Stimulated activated CD8-positive, alpha-beta memory T cell treated with anti-CD3 and anti-CD28 coated beads, Interleukin-15, amount 100 ng/mL, for 1 hour (primary cell): ENCODE data around the gene CARF.
"Not testable (repeated sequence)": the region's sequence is repeated elsewhere in the genome, so short reads cannot be mapped to it uniquely, and the experiment has no call there.

ENCODE experiments used
- DNase-seq: peaks from one replicate; pipeline ENCODE4 v3.0.0-alpha.2; 2020; ENCODE audit warnings: low read depth

Gene CARF, protein sequence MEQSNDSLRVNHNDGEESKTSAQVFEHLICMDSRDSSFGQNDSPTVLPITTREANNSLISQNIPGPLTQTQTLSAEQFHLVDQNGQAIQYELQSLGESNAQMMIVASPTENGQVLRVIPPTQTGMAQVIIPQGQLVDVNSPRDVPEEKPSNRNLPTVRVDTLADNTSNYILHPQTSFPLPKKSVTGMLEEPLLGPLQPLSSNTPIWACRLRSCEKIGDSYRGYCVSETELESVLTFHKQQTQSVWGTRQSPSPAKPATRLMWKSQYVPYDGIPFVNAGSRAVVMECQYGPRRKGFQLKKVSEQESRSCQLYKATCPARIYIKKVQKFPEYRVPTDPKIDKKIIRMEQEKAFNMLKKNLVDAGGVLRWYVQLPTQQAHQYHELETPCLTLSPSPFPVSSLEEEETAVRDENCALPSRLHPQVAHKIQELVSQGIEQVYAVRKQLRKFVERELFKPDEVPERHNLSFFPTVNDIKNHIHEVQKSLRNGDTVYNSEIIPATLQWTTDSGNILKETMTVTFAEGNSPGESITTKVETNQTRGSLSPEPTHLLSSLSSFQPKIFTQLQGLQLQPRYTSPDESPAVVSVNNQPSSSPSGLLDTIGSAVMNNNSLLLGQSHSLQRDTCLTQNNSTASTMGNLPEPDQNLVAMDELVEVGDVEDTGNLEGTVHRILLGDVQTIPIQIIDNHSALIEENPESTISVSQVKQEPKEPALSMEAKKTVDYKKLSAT

DNA sequence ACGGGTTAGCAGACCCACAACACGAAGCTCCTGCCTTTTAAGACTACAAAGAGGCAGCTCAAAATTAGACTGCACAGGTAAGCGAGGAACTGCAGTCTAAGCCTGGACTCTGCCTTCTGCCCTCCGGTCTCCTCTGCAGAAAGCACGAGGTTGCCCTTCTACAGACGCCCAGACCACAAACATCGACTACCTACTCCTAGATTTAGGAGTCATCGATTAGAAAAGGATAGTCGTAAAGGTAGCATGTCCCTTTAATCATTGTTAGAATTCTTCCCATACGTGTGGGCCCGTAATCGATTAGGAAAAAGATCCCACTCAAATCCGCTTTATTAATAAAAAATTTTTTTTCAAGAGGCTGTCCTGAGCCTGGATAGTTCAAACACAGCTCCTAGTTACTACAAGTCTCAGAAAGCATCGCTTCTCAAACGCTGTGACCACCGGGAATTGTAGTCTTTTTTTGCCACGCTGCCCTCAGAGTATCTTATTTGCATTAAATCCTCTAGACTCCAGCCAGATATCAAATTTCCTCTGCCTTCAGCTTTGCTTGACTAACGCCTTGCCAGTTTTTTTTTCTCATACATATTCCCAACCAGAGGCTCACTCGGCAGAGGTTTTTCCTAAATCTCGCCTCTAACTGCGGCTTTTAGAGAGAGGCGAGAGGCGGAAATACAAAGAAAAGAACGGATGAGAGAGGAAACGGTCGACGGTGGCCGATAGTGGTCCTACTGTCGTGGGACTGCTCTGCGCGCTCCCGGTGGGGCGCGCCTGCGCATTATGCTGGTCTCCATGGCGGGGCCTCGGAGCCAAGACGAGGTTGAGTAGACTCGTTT lies at the start of gene CARF, which contains the start of gene WDR12:
Gene CARF, plus strand, starts transcription at position 764 of the 830 bp plus-strand sequence. CDS start 29,628 bp downstream, outside the sequence.
Gene WDR12, minus strand, starts transcription at position 162 of the 830 bp plus-strand sequence. CDS start 197 bp downstream, outside the sequence.
- peak; percentile 80 for DNase-seq

DNA sequence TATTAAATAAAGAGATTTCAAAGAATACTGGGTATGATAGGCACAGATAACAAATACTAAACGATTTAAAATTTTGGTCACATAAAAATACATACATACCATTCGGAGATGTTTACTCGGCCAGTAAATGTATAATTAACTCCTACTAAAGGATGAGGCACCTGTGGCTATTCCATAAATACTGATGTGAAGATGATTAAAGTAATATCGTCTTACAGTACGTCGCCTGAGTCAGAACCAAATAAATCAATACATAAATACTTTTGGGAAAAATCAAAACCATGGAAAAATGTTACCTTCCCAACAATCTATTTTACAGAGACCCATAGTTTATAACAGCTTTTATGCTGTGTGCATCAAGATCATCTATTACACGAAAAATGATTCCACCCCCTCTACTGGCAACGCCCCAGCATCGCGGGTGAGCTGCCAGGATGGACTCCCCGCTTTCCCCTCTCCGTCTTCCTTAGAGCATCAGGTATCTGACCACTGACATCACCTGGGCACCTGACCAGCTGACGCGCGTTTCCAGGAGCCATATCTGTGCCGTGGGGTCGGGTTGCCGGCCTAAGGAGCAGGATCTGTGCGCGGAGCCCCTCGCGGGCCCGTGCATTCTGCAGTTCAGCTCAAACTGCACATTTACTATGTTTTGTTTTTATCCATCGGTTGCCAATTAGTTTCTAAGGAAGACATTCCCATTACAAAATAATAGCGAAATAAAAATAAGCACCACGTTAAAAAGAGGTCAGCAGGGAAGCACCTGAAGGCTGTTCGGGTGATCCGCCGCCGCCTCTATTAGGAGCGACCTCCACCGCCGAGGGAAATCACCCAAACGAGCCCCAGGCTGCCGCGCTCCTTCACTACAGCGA lies 41.4 kb upstream of the CARF start:
- DNase-seq = peak; percentile 24

DNA sequence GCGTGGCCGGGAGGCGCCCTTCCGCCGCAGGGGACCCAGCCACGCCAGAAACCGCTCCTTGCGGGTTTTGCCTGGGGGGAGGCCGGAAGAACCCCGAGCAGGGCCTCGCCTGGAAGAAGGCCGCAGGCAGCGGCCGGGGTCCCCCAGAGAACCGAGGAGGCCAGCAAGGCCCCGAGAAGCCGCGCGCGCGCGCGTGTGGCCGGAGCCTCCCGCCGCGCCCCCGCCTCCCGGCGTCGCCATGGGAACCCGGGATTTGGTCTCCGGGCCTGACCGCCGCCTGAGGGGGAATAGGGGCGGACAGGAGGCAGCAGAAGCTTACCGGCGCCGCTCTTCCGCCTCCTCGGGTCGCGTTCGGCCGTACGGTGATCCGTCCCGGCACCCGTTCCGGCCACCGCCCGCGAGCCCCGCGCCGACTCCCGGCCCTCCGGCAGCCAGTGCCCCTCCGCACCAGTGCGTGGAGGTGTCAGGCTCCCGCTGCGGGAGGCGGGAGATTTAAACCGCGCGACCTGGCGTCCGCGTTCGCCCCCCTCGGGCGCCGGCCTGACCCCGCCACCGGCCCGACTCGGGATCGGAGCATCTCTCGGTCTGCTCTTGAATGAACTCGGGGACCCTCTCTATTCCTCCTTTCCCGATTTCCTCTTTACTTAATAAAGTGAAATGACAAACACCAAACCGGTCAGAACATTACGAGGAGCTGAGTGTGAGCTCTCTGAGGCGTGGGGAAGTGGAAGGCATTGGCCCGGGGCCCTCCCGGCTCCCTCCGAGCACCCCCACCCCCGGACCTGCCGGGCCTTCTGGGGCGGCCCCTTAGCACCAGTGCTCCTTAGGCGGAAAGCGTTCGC lies 40.6 kb upstream of the CARF start, which contains the start of gene ICA1L:
Gene ICA1L, minus strand, starts transcription at position 467 of the 842 bp plus-strand sequence. CDS start 42,757 bp downstream, outside the sequence.
- DNase-seq = no peak

DNA sequence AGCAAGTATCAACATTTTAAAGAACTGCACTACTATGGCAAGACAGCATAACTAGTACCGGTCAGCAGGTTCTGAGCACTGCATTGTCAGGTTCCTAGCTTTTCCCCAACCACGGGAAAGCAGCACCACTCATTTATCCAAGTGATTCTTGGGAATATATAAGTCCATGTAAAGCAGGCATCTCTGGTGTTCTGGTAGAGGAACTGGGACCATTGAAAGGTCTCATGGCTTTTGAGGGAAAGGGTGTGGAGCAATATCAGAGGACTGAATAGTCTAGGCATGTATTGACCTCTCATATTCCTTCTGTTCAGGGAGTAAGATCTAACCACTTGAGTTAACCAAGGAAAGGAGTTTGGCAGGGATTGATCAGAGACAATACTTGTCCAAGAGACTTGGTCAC lies 34.4 kb upstream of the CARF start:
- DNase-seq = no peak

DNA sequence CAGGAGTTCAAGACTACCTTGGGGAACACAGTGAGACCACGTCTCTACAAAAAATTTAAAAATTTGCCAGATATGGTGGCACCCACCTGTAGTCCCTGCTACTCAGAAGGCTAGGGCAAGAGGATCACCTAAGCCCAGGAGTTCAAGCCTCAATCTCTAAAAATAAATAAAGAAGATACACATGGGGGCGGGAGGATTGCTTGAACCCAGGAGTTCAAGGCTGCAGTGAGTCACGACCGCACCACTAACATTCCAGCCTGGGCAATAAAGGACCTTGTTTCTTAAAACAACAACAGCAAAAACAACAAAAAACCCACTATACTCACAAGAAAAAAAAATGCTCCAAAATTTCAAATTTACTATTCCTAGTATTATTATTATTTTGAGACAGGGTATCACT lies 30.5 kb upstream of the CARF start:
- no peak for DNase-seq

DNA sequence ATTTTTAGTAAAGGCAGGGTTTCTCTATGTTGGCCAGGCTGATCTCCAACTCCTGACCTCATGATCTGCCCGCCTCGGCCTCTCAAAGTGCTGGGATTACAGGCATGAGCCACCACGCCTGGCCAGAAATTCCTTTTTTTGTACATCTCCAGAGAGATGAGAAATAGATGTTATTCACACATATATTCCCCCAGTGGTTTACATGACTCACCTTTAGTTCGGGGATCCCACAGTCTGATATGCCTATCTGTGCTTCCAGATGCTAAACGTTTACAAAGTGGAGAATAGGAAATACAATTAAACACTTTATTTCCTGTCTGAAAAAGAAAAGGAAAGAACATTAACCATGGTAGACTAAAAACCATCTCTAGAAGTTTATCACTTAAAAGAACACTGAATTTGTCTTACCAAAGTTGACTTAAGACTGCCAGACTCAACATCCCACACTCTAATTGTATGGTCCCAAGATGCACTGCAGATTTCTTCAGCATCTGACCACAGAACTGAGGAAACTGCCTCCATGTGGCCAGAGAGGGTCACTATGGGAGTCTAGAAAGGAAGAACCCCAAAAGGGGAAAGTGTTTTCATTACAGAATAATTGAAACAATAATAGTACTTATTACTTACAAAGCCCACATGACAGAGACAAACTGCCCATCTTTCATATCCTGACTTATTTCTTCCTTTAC lies 27.9 kb upstream of the CARF start:
- DNase-seq = no peak

DNA sequence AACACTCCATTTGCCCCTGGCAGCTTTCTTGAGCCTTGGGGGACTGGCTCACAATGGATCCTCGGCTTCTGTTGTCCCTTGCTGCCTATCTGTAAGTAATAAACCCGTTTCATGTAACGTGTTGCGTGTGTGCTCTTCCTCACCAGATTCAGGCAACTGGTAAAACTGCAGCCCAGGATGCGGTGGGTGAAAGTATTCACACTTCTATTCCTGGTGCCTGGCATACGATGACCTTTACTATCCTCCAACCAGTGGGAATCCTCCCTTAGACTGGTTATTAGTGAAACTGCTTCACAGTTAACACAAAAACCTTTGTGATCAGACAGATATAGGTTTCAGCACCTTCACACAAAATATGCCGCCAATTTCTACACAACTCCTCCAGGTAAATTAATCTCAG lies 26.9 kb upstream of the CARF start:
- no peak for DNase-seq

DNA sequence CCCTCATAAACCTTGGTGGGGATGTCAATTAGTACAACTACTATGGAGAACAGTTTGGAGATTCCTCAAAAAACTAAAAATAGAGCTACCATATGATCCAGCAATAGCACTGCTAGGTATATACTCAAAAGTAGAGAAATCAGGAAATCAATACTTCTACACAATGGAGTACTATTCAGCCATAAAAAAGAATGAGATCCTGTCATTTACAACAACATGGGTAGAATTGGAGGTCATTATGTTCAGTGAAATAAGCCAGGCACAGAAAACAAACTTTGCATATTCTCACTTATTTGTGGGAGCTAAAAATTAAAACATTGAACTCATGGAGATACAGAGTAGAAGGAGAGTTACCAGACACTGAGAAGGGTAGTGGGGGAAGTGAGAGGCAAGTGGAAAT lies 6.6 kb upstream of the CARF start:
- DNase-seq = not testable (repeated sequence)

DNA sequence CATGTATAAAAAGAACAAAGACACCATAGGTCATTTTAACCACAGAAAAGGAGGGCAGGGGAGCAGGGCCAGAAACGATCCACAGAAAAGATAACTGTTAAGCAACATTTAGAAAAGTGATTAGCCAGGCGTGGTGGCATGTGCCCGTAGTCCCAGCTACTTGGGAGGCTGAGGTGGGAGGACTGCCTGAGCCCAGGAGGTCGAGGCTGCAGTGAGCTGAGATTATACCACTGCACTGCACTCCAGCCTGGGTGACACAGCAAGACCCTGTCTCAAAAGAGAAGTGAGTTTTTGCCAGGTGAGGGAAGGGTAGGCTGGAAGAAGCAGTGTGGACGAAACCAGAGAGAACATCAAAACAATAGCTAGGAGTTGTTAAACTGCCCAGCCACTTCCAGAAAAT lies 3.9 kb upstream of the CARF start:
- no peak for DNase-seq

DNA sequence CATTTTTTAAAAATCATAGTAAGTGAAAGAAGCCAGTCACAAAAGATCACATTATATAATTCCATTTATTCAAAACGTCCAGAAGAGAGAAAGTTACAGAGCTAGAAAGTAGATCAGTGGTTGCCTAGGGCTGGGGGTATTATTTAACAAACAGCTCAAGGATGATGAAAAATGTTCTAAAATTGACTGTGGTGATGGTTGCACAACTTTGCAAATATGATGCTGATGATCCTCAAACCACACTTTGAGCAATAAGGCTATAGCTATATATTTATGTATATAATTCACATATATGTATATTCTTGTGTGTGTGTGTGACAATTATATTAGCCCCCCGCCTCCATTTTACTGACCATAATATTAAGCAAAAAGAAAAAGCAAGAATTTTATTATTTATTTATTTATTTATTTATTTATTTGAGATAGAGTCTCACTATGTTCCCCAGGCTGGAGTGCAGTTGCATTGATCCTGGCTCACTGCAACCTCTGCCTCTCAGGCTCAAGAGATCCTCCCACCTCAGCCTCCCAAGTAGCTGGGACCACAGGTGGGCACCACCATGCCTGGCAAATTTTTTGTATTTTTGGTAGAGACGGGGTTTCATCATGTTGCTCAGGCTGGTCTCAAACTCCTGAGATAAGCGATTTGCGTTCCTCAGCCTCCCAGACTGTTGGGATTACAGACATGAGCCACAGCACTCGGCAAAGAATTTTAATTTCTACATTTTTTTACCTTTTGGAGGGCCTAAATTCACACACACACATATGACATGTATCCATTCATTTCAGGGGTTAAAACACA lies 2.5 kb upstream of the CARF start:
- no peak for DNase-seq

DNA sequence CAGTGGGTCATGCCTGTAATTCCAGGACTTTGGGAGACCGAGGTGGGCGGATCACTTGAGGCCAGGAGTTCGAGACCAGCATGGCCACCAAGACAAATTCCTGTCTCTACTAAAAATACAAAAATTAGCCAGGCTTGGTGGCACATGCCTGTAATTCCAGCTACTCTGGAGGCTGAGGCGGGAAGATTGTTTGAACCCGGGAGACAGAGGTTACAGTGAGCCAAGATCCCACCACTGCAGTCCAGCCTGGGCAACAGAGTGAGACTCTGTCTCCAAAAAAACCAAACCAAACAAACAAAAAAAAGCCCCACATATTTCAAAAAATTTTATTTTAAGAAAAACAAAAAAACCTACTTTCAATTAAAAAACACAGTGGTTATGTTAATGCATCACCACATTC lies 1.8 kb upstream of the CARF start:
- DNase-seq = not testable (repeated sequence)

DNA sequence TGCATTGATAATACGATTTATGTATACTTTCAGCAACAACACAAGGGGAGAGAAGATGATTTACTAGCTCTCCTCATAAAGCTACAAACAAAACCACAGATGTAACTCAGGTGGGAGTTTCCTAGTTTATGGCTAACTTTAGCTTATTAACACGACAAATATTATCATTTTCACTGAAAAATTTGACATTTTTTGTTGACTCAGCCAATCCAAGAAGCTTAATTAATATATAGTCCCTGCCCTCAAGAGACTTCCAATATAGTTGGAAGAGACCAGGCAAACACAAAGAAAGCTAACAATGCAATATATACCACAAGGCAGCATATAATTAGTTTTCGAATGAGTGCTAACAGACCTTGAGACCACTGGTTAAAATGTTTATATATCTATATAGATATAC lies 1.4 kb upstream of the CARF start:
- DNase-seq = no peak

DNA sequence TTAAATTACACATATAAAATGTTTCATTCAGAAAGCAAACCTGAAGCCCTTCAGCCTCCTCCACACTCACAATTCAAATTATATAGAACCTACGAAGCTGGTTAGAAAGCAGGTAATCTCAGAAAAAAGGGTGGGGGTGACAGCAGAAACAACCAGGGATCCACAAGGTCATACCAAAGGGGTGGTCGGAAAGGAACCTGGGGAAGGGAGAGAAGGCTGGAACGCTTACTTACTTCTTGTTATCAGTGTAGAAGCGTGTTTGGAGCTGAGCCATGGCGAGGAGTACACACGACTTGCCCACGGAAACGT lies 918 bp upstream of the CARF start:
- no peak for DNase-seq

DNA sequence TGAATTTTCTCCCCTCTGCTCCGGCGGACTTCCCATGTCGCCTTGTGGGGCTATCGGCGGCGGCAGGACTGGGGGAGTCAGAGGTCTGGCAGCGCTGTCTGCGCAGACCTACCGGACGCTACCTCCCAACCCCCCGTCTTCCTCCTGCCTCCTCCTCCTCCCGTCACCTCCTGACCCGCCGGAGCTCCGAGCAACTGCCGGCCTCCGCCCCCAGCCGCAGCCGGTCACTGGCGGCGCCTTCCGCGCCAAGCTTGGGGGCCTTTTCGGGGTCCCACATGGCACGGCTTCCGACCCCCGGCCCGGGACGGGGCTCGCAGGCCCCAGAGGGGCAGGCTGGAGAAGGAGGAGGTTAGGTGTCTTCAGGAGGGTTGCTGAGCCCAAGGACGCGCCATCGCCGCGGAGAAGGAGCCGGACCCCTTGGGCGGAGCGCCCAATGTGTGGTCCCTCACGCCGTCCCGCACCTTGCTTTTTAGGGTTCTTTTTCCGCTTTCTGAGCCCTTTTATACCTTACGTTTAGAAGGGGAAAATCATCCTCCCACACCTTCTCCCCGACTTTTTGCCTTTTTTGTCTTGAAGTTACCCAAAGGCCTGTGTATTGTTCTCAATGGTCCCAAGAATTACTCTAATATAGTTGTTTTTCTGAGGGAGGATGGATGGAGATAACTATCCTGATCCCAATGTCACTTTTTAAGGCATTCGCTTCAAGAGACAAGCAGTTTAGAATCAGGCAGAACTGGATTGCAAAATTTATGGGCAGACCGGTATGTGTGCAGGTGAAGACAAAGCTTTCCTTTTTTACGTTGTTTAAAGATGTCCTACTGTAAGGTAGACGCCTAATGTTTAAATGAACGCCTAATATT lies 497 bp downstream of the CARF start:
- not testable (repeated sequence) for DNase-seq

DNA sequence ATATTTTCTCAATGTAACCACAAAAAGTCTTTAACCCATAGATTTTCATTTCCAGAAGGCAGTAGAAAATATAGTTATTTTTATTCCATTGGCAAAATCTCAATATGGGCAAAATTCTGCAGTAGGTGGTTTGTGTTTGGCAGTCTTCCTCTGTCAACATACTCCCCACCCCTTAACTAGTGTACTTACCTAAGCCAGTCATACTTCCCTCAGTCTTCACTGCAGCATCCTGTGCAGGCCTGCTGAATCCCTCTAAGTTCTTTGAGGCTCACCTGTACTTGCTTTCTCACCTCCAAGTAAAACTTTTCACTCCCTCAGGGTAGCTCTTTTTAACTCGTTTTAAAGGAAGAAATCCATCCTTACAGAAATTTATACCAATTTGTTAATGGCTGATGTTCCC lies 6.8 kb downstream of the CARF start:
- no peak for DNase-seq

DNA sequence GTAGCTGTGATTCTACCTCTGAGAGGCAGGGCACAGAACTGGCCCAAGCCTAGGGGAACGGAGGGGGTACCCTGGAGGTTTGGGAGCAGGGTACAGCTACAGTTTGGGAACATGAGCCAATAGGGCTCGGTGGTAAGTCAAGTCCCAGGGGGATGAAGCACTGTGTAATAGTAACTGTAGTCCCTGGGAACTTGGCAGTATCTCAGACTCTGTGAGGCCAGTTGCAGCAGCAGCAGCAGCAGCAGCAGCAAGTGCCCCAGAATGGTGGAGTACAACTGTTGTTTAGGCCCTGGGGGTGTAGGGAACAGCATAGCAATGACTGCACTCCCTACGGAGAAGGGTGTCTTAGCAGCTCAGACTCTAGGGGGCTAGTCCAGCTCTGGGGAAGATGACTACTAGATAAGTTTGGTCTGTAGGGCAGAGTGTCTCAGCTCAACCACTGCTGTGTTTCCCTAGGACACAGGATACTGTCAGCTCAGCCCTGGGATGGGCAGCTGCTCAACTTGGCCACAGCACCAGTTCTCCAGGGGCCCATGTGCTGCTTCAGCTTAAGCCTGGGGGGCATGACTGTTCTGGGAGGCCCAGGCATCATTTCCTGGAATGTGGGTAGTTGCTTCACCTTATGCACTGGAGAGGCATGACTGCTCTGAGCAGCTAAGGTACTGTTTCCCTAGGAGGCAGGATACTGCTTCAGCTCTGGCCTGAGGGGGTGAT lies 20.5 kb downstream of the CARF start:
- DNase-seq = no peak

DNA sequence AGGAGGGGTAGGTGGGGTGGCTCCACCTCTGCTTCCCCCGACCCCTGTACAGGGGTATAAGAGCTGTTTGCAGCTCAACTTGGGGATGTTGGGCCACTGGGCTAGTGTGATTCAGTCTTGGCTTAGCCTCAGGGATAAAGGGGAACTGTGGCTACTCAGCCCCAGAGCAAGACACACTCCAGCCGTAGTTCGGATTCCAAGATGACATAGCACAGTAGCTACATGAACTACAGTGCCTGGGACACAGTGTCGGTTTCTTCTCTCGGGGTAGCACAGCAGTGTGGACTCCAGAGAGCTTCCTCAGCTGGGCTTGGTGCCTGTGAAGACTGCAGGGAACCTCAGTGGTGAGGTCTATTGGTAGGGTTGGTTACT lies 21.1 kb downstream of the CARF start:
- DNase-seq = no peak

DNA sequence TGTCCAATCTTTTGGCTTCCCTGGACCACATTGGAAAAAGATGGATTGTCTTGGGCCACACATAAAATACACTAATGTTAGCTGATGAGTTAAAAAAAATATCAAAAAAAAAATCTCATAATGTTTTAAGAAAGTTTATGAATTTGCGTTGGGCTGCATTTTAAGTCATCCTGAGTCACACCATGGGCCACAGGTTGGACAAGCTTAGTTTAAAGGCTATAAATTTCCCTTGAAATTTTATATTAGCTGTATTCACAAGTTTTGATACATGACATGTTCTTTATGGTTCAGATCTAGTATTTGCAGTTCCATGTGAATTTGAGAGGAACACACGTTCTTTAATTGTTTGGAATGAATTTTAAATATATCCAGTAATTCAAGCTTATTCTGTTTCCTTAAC lies 21.9 kb downstream of the CARF start:
- no peak for DNase-seq
